H9 (cell line): ENCODE results near the gene CAPN9. TPM values are rescaled to one million over a fixed set of nuclear protein-coding genes. Genes with fewer than 3 reads are reported as not detected.

Experiments
- DNase-seq: peaks from one replicate; pipeline ENCODE4 v3.0.0-alpha.2; 2017
- H2AFZ ChIP-seq: one replicate; pipeline ENCODE4 v1.6.1; 2013; ENCODE audit warnings: mild to moderate bottlenecking, low read length, control low read depth, moderate library complexity
- H2AK5ac ChIP-seq: 2 replicates; pipeline ENCODE4 v1.6.1; 2013; ENCODE audit warnings: low read length, control low read depth, mixed read lengths; ENCODE audit not compliant: insufficient read length
- H2BK120ac ChIP-seq: one replicate; pipeline ENCODE4 v1.6.1; 2013; ENCODE audit warnings: low read depth, mild to moderate bottlenecking, low read length, control low read depth, inconsistent platforms; ENCODE audit not compliant: poor library complexity, severe bottlenecking
- H2BK12ac ChIP-seq: 2 replicates; pipeline ENCODE4 v1.6.1; 2013; ENCODE audit warnings: low read length, control low read depth, mixed read lengths, low read depth; ENCODE audit not compliant: insufficient read length
- H2BK15ac ChIP-seq: 2 replicates; pipeline ENCODE4 v1.6.1; 2013; ENCODE audit warnings: low read depth, low read length, control low read depth
- H2BK20ac ChIP-seq: one replicate; pipeline ENCODE4 v1.6.1; 2013; ENCODE audit warnings: low read depth, mild to moderate bottlenecking, low read length, control low read depth, inconsistent platforms; ENCODE audit not compliant: poor library complexity, severe bottlenecking
- H2BK5ac ChIP-seq: 2 replicates; pipeline ENCODE4 v1.6.1; 2013; ENCODE audit warnings: low read length, control low read depth, mixed read lengths; ENCODE audit not compliant: insufficient read length
- H3K14ac ChIP-seq: 2 replicates; pipeline ENCODE4 v1.6.1; 2013; ENCODE audit warnings: low read length, control low read depth; ENCODE audit not compliant: insufficient read depth
- H3K18ac ChIP-seq: 2 replicates; pipeline ENCODE4 v1.6.1; 2013; ENCODE audit warnings: low read depth, mild to moderate bottlenecking, mixed read lengths, low read length, control low read depth; ENCODE audit not compliant: insufficient read length
- H3K23ac ChIP-seq: 2 replicates; pipeline ENCODE4 v1.6.1; 2013; ENCODE audit warnings: low read length, control low read depth, mixed read lengths, low read depth; ENCODE audit not compliant: insufficient read length
- H3K23me2 ChIP-seq: 2 replicates; pipeline ENCODE4 v1.6.1; 2013; ENCODE audit warnings: low read depth, mild to moderate bottlenecking, mixed read lengths, low read length, control low read depth; ENCODE audit not compliant: insufficient read length, poor library complexity, severe bottlenecking
- H3K27ac ChIP-seq: 2 replicates; pipeline ENCODE4 v1.5.1; 2013; ENCODE audit warnings: low read length, control low read depth, mixed read lengths, low read depth; ENCODE audit not compliant: insufficient read length
- H3K27me3 ChIP-seq: 2 replicates; pipeline ENCODE4 v1.6.1; 2013; ENCODE audit warnings: low read length, control low read depth, inconsistent platforms; ENCODE audit not compliant: insufficient read depth
- H3K4ac ChIP-seq: 2 replicates; pipeline ENCODE4 v1.6.1; 2013; ENCODE audit warnings: low read depth, mild to moderate bottlenecking, control low read depth, inconsistent platforms, low read length, moderate library complexity
- H3K4me1 ChIP-seq: 2 replicates; pipeline ENCODE4 v1.6.1; 2013; ENCODE audit warnings: low read length, control low read depth, inconsistent platforms; ENCODE audit not compliant: insufficient read depth
- H3K4me2 ChIP-seq: 2 replicates; pipeline ENCODE4 v1.6.1; 2013; ENCODE audit warnings: low read length, control low read depth, mixed read lengths; ENCODE audit not compliant: insufficient read length, insufficient read depth
- H3K56ac ChIP-seq: 2 replicates; pipeline ENCODE4 v1.6.1; 2013; ENCODE audit warnings: low read depth, mild to moderate bottlenecking, mixed read lengths, low read length, control low read depth; ENCODE audit not compliant: insufficient read length
- H3K79me1 ChIP-seq: 2 replicates; pipeline ENCODE4 v1.6.1; 2013; ENCODE audit warnings: low read depth, mild to moderate bottlenecking, moderate library complexity, low read length, control low read depth, inconsistent platforms; ENCODE audit not compliant: insufficient read depth, poor library complexity, severe bottlenecking
- H3K79me2 ChIP-seq: 2 replicates; pipeline ENCODE4 v1.6.1; 2013; ENCODE audit warnings: low read length, control low read depth, inconsistent platforms; ENCODE audit not compliant: insufficient read depth
- H3K9ac ChIP-seq: 2 replicates; pipeline ENCODE4 v1.6.1; 2013; ENCODE audit warnings: low read length, control low read depth, mixed read lengths; ENCODE audit not compliant: insufficient read length; ENCODE audit errors: extremely low read depth
- H3K9me3 ChIP-seq: one replicate; pipeline ENCODE4 v1.6.1; 2013; ENCODE audit warnings: low read depth, low read length, inconsistent platforms; ENCODE audit not compliant: control insufficient read depth
- H3T11ph ChIP-seq: one replicate; pipeline ENCODE4 v1.6.1; 2013; ENCODE audit warnings: mild to moderate bottlenecking, low read length, control low read depth, inconsistent platforms
- H4K20me1 ChIP-seq: one replicate; pipeline ENCODE4 v1.6.1; 2013; ENCODE audit not compliant: control insufficient read depth, insufficient read length, insufficient read depth
- H4K5ac ChIP-seq: 2 replicates; pipeline ENCODE4 v1.6.1; 2013; ENCODE audit warnings: low read depth, mild to moderate bottlenecking, mixed read lengths, low read length, control low read depth; ENCODE audit not compliant: insufficient read length
- H4K8ac ChIP-seq: replicated peaks from 2 replicates; pipeline ENCODE4 v1.6.1; 2013; ENCODE audit warnings: low read length, control low read depth, mixed read lengths, low read depth; ENCODE audit not compliant: insufficient read length
- H4K91ac ChIP-seq: 2 replicates; pipeline ENCODE4 v1.6.1; 2013; ENCODE audit warnings: low read depth, mild to moderate bottlenecking, moderate library complexity, mixed read lengths, low read length, control low read depth; ENCODE audit not compliant: insufficient read length
- H3K27ac Mint-ChIP-seq, 3 experiments: 2 replicates in 2 of 3; 3 replicates in 1 of 3; pipeline ENCODE4 v1.8.0; 2020 to 2021; ENCODE audit warnings: mixed read lengths in 3 of 3, mild to moderate bottlenecking in 1 of 3, moderate library complexity in 1 of 3
- H3K27me3 Mint-ChIP-seq: 2 replicates; pipeline ENCODE4 v1.8.0; 2021; ENCODE audit warnings: low read depth, mild to moderate bottlenecking, moderate library complexity, mixed read lengths
- H3K36me3 Mint-ChIP-seq, 3 experiments: 2 replicates in 2 of 3; 3 replicates in 1 of 3; pipeline ENCODE4 v1.8.0; 2020 to 2021; ENCODE audit warnings: low read depth in 3 of 3, mixed read lengths in 3 of 3; ENCODE audit not compliant: insufficient read depth in 1 of 3
- H3K4me1 Mint-ChIP-seq, 2 experiments: 2 replicates each; pipeline ENCODE4 v1.8.0; 2020; ENCODE audit warnings: mixed read lengths in 2 of 2
- H3K4me3 Mint-ChIP-seq, 2 experiments: 2 replicates in 1 of 2; 3 replicates in 1 of 2; pipeline ENCODE4 v1.8.0; 2020 to 2021; ENCODE audit warnings: mild to moderate bottlenecking in 2 of 2, mixed read lengths in 2 of 2, moderate library complexity in 1 of 2
- H3K9me3 Mint-ChIP-seq, 2 experiments: 2 replicates in 1 of 2; 3 replicates in 1 of 2; pipeline ENCODE4 v1.8.0; 2020; ENCODE audit warnings: mild to moderate bottlenecking in 2 of 2, mixed read lengths in 2 of 2, moderate library complexity in 1 of 2
- CTCF ChIP-seq: fragments of 200-600 bp; sonication (generic); conservative IDR thresholded peaks from 3 replicates; pipeline ENCODE4 v1.8.0; 2021; ENCODE audit warnings: antibody characterized with exemption, mild to moderate bottlenecking
- WGBS: extraction: QIAGEN DNeasy Blood & Tissue Kit; methylation state at CpG from one replicate; pipeline ENCODE4 v1.1.7; 2013; ENCODE audit warnings: missing lambda C conversion rate, low lambda C conversion rate, mixed read lengths; ENCODE audit not compliant: insufficient read length; ENCODE audit errors: extremely low coverage; 5-methylcytosine and 5-hydroxymethylcytosine counted together
- total RNA-seq: library from RNA; stranded (reverse); gene quantifications from 2 replicates; pipeline ENCODE4 v1.2.1, GENCODE V29; 2021

CAPN9 gene
- total RNA-seq, 1 experiment from 2014 or later = 0.22 TPM

DNA sequence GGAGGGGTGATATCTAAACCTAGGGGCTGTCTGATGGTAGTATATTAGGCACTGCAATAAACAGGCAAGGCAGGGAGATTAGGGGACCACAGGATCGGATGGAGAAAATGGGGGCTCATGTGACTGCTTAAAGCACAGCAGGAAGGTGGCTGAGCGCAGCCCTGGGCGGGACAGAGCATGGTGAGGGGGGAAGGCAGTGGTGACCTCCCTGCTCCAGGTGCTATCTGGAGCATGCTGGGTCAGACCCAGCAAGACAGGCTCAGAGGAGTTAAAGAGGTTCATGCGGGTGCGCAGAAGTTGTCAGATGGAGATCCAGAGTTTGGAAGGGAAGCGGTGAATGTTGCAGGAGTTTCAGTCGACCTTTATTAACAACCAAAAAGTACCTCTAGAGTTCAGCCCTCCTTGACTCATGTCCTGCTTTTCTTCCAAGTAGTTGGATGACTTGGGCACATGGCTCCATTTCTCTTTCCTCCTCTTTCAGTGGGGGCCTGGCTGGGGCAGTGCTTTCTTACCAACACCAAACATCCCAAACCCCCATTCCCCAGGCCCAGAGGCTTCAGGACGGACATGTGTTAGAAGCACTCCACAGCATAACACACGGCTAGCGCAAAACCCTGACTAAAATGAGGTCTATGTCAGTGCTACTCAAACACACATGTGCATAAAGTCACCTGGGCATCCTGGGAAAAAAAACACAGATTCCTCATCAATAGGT, 41.5 kb downstream of the CAPN9 start:
- Mint-ChIP-seq H3K36me3 (no peaks in the 10 kb centered on the region), H3K4me3 (no peak overlapping the region), H3K9me3 (peaks cover 2% of the 10 kb centered on the region in 2 experiments; a peak in 4 of 5 replicates), H3K27ac (no peak overlapping the region), H3K27me3 (no peaks in the 10 kb centered on the region; the same call in 1 of the 2 replicates), H3K4me1 (peaks cover 17 to 25% of the 10 kb centered on the region in 2 experiments)
- Histone ChIP-seq H2AK5ac (no peak overlapping the region), H3K56ac (no peak overlapping the region), H3K23ac (no peak overlapping the region), H2BK5ac (no peak overlapping the region), H4K8ac (no peak overlapping the region), H3K27me3 (peaks cover 42% of the 10 kb centered on the region; the same call in 1 of the 2 replicates), H4K91ac (no peak overlapping the region), H2BK120ac (no peak overlapping the region), H2BK12ac (no peak overlapping the region), H3T11ph (no peak overlapping the region), H3K4me1 (no peaks in the 10 kb centered on the region), H3K4me2 (no peak overlapping the region), H3K79me2 (no peaks in the 10 kb centered on the region), H3K9me3 (no peaks in the 10 kb centered on the region), H3K14ac (no peak overlapping the region), H4K20me1 (no peaks in the 10 kb centered on the region), H3K23me2 (no peaks in the 10 kb centered on the region), H3K27ac (no peak overlapping the region), H4K5ac (no peak overlapping the region), H3K4ac (no peak overlapping the region), H3K18ac (no peak overlapping the region), H2BK15ac (no peak overlapping the region), H2AFZ (no peak overlapping the region), H3K79me1 (no peaks in the 10 kb centered on the region), H3K9ac (no peak overlapping the region), H2BK20ac (no peak overlapping the region)
- no peak for DNase-seq
- TF ChIP-seq CTCF = no peak
- WGBS = no CpG with 5 or more reads among the region's 10 CpGs
